Psoas muscle (tissue), 7 donors: ENCODE results near the gene LASP1NB.

Experiments used
- ATAC-seq, 4 donors: fragments of 200-7000 bp; cut with Tn5 transposase; one replicate each; pipeline ENCODE4 v1.9.1; 2020; ENCODE audit warnings: moderate library complexity in 3 of 4, mild to moderate bottlenecking in 2 of 4
- DNase-seq, 2 donors: peaks; one replicate each; pipeline ENCODE4 v3.0.0-alpha.2; 2020
- H3K27ac ChIP-seq: fragments of 200-600 bp; one replicate; pipeline ENCODE4 v1.8.0; 2022
- H3K27me3 ChIP-seq, 3 donors: fragments of 200-600 bp in 1 of 3; one replicate each; pipeline versions ENCODE4 v1.6.1 to v1.8.0; 2013 to 2022; ENCODE audit warnings: low read length in 2 of 3, mild to moderate bottlenecking in 2 of 3, moderate library complexity in 1 of 3; ENCODE audit not compliant: insufficient read depth in 3 of 3
- H3K36me3 ChIP-seq, 2 donors: fragments of 200-600 bp in 1 of 2; one replicate each; pipeline versions ENCODE4 v1.6.1 to v1.8.0; 2013 to 2022; ENCODE audit warnings: low read depth in 1 of 2, mild to moderate bottlenecking in 1 of 2, moderate library complexity in 1 of 2; ENCODE audit not compliant: insufficient read depth in 1 of 2
- H3K4me1 ChIP-seq: fragments of 200-600 bp; one replicate; pipeline ENCODE4 v1.8.0; 2022
- H3K4me3 ChIP-seq: fragments of 200-600 bp; one replicate; pipeline ENCODE4 v1.8.0; 2022; ENCODE audit warnings: mild to moderate bottlenecking
- H3K9me3 ChIP-seq: fragments of 200-600 bp; one replicate; pipeline ENCODE4 v1.8.0; 2022
- WGBS, 3 donors: extraction: QIAGEN DNeasy Blood & Tissue Kit; methylation state at CpG; one replicate each; pipeline versions ENCODE4 v1.1.6 to v1.1.7; 2013; 5-methylcytosine and 5-hydroxymethylcytosine counted together
- intact Hi-C, 2 donors: fragments of 100-400 bp; cut with DNase I; formaldehyde crosslinking; loops; one replicate each; pipeline versions ENCODE4 v1.11.0 to v1.14.2; 2022
- TF ChIP-seq, protein P1 (sequence below): fragments of 200-600 bp; IDR thresholded peaks from one replicate; pipeline ENCODE4 v1.8.0; 2022; ENCODE audit warnings: antibody characterized with exemption
- donor health status: healthy with polysubstance abuse.
- donor health status: DM: no; HTN: no; CAD: no; lungs with moderate emphysema.
- donor health status: Bipolar disorder and iron deficiency.
- donor health status: healthy.
- donor health status: DM: yes; HTN: yes; CAD: no.
- donor health status: DM: no; HTN: no; CAD: no.
- donor health status: DM: yes; HTN: yes; CAD: no.

The LASP1NB gene

DNA sequence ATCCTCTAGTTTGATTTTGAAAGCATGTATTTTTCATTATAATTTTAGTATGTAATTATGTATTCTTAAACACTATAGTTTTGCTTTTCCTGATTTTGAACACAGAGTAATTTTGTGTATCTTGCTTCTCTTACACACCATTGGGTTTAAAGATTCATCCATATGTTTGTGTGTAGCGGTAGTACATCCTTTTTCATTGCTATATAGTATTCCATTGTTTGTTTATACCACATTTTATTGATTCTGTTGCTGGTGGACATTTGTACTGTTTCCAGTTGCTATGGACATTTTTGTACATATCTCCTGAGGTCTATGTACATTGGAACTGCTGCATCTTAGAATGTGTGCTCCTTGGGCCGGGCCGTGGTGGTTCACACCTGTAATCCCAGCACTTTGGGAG, 20.5 kb upstream of the LASP1NB start:
- H3K4me1 ChIP-seq, result peaks cover 37% of the 10 kb centered on the region
- 95 to 98% (median 96%) methylated on average over 3 of the region's 3 CpGs for WGBS, 3 donors
- peaks cover 0 to 15% of the 10 kb centered on the region in 2 donors for H3K36me3 ChIP-seq
- TF ChIP-seq, protein P1, sequence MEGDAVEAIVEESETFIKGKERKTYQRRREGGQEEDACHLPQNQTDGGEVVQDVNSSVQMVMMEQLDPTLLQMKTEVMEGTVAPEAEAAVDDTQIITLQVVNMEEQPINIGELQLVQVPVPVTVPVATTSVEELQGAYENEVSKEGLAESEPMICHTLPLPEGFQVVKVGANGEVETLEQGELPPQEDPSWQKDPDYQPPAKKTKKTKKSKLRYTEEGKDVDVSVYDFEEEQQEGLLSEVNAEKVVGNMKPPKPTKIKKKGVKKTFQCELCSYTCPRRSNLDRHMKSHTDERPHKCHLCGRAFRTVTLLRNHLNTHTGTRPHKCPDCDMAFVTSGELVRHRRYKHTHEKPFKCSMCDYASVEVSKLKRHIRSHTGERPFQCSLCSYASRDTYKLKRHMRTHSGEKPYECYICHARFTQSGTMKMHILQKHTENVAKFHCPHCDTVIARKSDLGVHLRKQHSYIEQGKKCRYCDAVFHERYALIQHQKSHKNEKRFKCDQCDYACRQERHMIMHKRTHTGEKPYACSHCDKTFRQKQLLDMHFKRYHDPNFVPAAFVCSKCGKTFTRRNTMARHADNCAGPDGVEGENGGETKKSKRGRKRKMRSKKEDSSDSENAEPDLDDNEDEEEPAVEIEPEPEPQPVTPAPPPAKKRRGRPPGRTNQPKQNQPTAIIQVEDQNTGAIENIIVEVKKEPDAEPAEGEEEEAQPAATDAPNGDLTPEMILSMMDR, result no peak
- no peak for DNase-seq
- H3K27me3 ChIP-seq, result no peaks in the 10 kb centered on the region
- no peak for ATAC-seq
- H3K27ac ChIP-seq, result no peak overlapping the region
- H3K4me3 ChIP-seq, result no peak overlapping the region
- no peaks in the 10 kb centered on the region for H3K9me3 ChIP-seq
- intact Hi-C loops, result loop anchor here in 1 of 2 donors (5.0 kb wide), 1 partner anchor 33 kb away; the partner anchor contains the start of gene LASP1

DNA sequence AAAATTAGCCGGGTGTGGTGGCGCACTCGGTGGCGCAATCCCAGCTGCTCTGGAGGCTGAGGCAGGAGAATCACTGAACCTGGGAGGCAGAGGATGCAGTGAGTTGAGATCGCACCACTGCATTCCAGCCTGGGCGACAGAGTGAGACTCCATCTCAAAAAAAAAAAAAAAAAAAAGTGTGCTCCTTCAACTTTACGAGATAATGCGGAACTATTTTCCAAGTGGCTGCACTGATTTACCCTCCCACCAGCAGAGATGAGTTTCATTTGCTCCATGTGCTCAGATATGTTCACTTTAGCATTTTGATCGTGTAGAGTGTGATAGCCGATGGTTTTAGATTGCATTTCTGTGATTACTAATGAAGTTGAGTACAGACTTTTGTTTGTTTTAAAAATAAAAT, 20.0 kb upstream of the LASP1NB start:
- intact Hi-C loops, result loop anchor here in 1 of 2 donors (5.0 kb wide), 1 partner anchor 33 kb away; the partner anchor contains the start of gene LASP1
- Histone ChIP-seq H3K27ac (no peak overlapping the region), H3K9me3 (no peaks in the 10 kb centered on the region), H3K36me3 (peaks cover 0 to 15% of the 10 kb centered on the region in 2 donors), H3K4me3 (no peak overlapping the region), H3K27me3 (no peaks in the 10 kb centered on the region), H3K4me1 (peaks cover 37% of the 10 kb centered on the region)
- DNase-seq (peak; percentile 6 to 19), ATAC-seq (no peak)
- 90 to 95% (median 94%) methylated on average over 10 of the region's 10 CpGs for WGBS, 3 donors
- TF ChIP-seq, protein P1, result no peak

DNA sequence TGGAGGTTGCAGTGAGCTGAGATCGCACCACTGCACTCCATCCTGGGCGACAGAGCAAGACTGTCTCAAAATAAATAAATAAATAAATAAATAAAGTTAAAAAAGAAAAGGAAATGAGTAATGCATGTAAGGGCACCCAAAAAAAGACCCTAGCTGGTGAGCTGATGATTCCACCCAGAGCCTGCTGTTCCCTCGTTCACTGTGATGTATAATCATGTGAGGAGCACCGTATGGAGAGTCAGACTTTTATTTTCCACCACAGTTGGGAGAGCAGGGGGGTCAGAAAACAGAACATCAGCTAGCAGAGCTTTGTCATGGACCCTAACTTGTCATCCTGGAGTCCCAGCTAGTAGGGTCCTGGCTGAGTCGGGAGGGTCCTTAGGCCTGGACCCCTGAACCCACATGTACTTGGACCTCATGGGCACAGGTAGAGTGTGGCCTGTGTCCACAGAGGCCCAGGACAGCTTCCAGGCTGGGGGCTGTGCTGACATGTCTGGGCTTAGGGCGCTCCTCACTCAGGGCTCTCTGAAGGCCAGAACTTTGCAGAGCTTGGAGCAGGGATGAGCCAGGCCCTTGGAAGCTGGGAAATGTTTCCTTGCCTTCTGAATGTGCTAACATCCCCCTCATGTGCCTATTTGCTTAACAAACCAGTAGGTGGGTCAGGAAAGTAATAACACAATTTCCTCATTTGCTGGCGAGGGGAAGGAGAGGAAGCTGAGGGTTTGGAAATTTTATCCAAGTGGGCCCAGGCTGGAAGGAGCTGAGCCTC, 18.8 kb upstream of the LASP1NB start:
- TF ChIP-seq, protein P1, result no peak
- Histone ChIP-seq H3K27ac (no peak overlapping the region), H3K27me3 (no peaks in the 10 kb centered on the region), H3K4me3 (no peak overlapping the region), H3K4me1 (peaks cover 24% of the 10 kb centered on the region), H3K9me3 (no peaks in the 10 kb centered on the region), H3K36me3 (peaks cover 0 to 19% of the 10 kb centered on the region in 2 donors)
- DNase-seq (peak; percentile 27 to 48), ATAC-seq (peak in 3 of 4 donors; percentile 29 to 41 (median 34))
- 72 to 81% (median 76%) methylated on average over 7 of the region's 7 CpGs for WGBS, 3 donors
- intact Hi-C loops, result loop anchor here in 1 of 2 donors (5.0 kb wide), 1 partner anchor 34 kb away; the partner anchor contains the start of gene LASP1

DNA sequence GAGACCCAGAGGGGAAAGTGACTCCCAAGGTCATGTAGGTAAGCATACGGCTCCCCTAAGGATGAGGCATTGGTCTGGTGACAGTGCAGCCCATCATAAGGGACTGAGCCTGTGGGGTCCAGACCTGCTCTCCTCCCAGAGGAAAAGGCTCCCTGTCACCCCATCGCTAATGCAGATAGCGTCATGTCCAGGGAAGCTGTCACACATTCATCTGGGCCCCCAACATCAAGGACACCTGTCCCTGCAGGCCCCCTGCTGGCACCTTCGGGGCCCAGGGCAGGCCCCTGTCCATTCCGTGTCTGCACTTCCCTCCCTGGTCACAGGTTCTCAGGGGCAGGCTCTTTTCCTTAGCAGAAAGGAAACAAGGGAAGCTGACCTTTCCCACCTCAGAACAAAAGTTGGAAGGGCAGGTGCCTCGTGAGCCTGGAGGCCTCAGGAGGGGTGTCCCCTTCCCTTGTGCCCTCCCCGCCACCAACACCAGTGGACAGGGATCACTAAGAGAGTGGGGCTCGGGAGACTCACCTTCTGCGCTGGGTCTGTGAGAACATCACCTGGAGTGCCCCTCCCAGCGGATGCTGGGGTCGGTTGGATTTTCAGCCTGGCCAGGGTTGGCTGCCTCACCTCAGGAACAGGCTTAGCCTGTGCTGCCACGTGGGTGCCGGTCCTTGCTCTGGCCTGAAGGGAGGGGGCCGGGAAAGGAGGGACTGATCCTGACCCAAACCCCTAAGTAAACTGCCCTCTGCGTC, 17.3 kb upstream of the LASP1NB start:
- no peaks in the 10 kb centered on the region for H3K9me3 ChIP-seq
- H3K4me3 ChIP-seq, result no peak overlapping the region
- TF ChIP-seq, protein P1, result no peak
- peak overlapping the region; percentile 36 for H3K27ac ChIP-seq
- H3K4me1 ChIP-seq, result peaks cover 20% of the 10 kb centered on the region
- peak; percentile 11 to 40 for DNase-seq
- WGBS, 3 donors, result 59 to 63% (median 62%) methylated on average over 15 of the region's 15 CpGs
- peaks cover 0 to 16% of the 10 kb centered on the region in 2 donors for H3K36me3 ChIP-seq
- no peak for ATAC-seq
- H3K27me3 ChIP-seq, result no peaks in the 10 kb centered on the region
- intact Hi-C loops, result loop anchor here in 1 of 2 donors (5.0 kb wide), 1 partner anchor 36 kb away; the partner anchor contains the start of gene LASP1
